ENCODE results near the gene SLC35F2. TPM values are rescaled to one million over a fixed set of nuclear protein-coding genes. Genes with fewer than 3 reads are reported as not detected.
"Not testable (repeated sequence)": the region's sequence is repeated elsewhere in the genome, so short reads cannot be mapped to it uniquely, and the experiment has no call there.

SLC35F2 gene
- total RNA-seq, 1 donor from 2014 or later: 29.8 TPM

GRCh38 chr11:107776062-107776461 is 82.5 kb downstream of the SLC35F2 start:
- Mint-ChIP-seq H3K27me3 (ENCODE audit: low read depth) (peaks cover 10% of the 10 kb centered on the region), H3K9me3 (no peaks in the 10 kb centered on the region), H3K27ac (no peak overlapping the region), H3K4me1 (ENCODE audit: low read depth) (no peaks in the 10 kb centered on the region), H3K36me3 (ENCODE audit: low read depth) (no peaks in the 10 kb centered on the region), H3K4me3 (ENCODE audit: low read depth) (no peak overlapping the region)
- DNase-seq (ENCODE audit: low spot score): no peak
- intact Hi-C loops (cut with micrococcal nuclease): no loop called here

GRCh38 chr11:107770551-107770951 is 88.0 kb downstream of the SLC35F2 start:
- no peak for DNase-seq (ENCODE audit: low spot score)
- intact Hi-C loops (cut with micrococcal nuclease): no loop called here
- H3K4me1 Mint-ChIP-seq (ENCODE audit: low read depth): peaks cover 16% of the 10 kb centered on the region
- no peak overlapping the region for H3K27ac Mint-ChIP-seq
- H3K9me3 Mint-ChIP-seq: no peaks in the 10 kb centered on the region
- H3K27me3 Mint-ChIP-seq (ENCODE audit: low read depth): peaks cover 20% of the 10 kb centered on the region
- H3K4me3 Mint-ChIP-seq (ENCODE audit: low read depth): no peak overlapping the region
- H3K36me3 Mint-ChIP-seq (ENCODE audit: low read depth): no peaks in the 10 kb centered on the region

GRCh38 chr11:107769189-107769588 is 89.4 kb downstream of the SLC35F2 start:
- Mint-ChIP-seq H3K27me3 (ENCODE audit: low read depth) (peaks cover 31% of the 10 kb centered on the region), H3K4me1 (ENCODE audit: low read depth) (peaks cover 16% of the 10 kb centered on the region), H3K4me3 (ENCODE audit: low read depth) (no peak overlapping the region), H3K36me3 (ENCODE audit: low read depth) (no peaks in the 10 kb centered on the region), H3K27ac (no peak overlapping the region), H3K9me3 (no peaks in the 10 kb centered on the region)
- DNase-seq (ENCODE audit: low spot score): no peak
- intact Hi-C loops (cut with micrococcal nuclease): loop anchor here (1.0 to 10.0 kb wide), 2 partner anchors 16 to 204 kb away; partner anchors contain the start of gene ALKBH8

GRCh38 chr11:107758719-107759355 is 99.8 kb downstream of the SLC35F2 start:
- intact Hi-C loops (cut with micrococcal nuclease); H3K36me3 Mint-ChIP-seq (ENCODE audit: low read depth); H3K9me3 Mint-ChIP-seq; H3K4me3 Mint-ChIP-seq (ENCODE audit: low read depth); H3K27ac Mint-ChIP-seq; DNase-seq (ENCODE audit: low spot score); H3K4me1 Mint-ChIP-seq (ENCODE audit: low read depth): not testable (repeated sequence)
- H3K27me3 Mint-ChIP-seq (ENCODE audit: low read depth): peaks cover 11% of the 10 kb centered on the region

- H3K36me3 Mint-ChIP-seq (ENCODE audit: low read depth): no peaks in the 10 kb centered on the region
- H3K27ac Mint-ChIP-seq: no peak overlapping the region
- no peaks in the 10 kb centered on the region for H3K9me3 Mint-ChIP-seq
- DNase-seq (ENCODE audit: low spot score): no peak
- H3K4me3 Mint-ChIP-seq (ENCODE audit: low read depth): no peak overlapping the region
- peaks cover 4% of the 10 kb centered on the region for H3K27me3 Mint-ChIP-seq (ENCODE audit: low read depth)
- H3K4me1 Mint-ChIP-seq (ENCODE audit: low read depth): no peaks in the 10 kb centered on the region
- intact Hi-C loops (cut with micrococcal nuclease): no loop called here
Observed at GRCh38 chr11:107757661-107758060, 100.9 kb downstream of the SLC35F2 start.

- H3K27ac Mint-ChIP-seq: no peak overlapping the region
- no peaks in the 10 kb centered on the region for H3K4me1 Mint-ChIP-seq (ENCODE audit: low read depth)
- no peaks in the 10 kb centered on the region for H3K36me3 Mint-ChIP-seq (ENCODE audit: low read depth)
- H3K9me3 Mint-ChIP-seq: no peaks in the 10 kb centered on the region
- intact Hi-C loops (cut with micrococcal nuclease): no loop called here
- no peak overlapping the region for H3K4me3 Mint-ChIP-seq (ENCODE audit: low read depth)
- peaks cover 4% of the 10 kb centered on the region for H3K27me3 Mint-ChIP-seq (ENCODE audit: low read depth)
- no peak for DNase-seq (ENCODE audit: low spot score)
Observed at GRCh38 chr11:107756553-107756952, 102.0 kb downstream of the SLC35F2 start.

GRCh38 chr11:107752949-107753822 is 105.4 kb downstream of the SLC35F2 start:
- H3K36me3 Mint-ChIP-seq (ENCODE audit: low read depth): no peaks in the 10 kb centered on the region
- no peaks in the 10 kb centered on the region for H3K9me3 Mint-ChIP-seq

GRCh38 chr11:107752508-107752907 is 106.1 kb downstream of the SLC35F2 start:
- DNase-seq (ENCODE audit: low spot score): no peak
- intact Hi-C loops (cut with micrococcal nuclease): no loop called here
- Mint-ChIP-seq H3K36me3 (ENCODE audit: low read depth) (no peaks in the 10 kb centered on the region), H3K4me3 (ENCODE audit: low read depth) (no peak overlapping the region), H3K4me1 (ENCODE audit: low read depth) (no peaks in the 10 kb centered on the region), H3K27ac (no peak overlapping the region), H3K9me3 (no peaks in the 10 kb centered on the region), H3K27me3 (ENCODE audit: low read depth) (peaks cover 11% of the 10 kb centered on the region)

More at GRCh38 chr11:107752949-107753822, 105.4 kb downstream of the SLC35F2 start:
- H3K4me3 Mint-ChIP-seq (ENCODE audit: low read depth): no peak overlapping the region
- intact Hi-C loops (cut with micrococcal nuclease): no loop called here
- peaks cover 10% of the 10 kb centered on the region for H3K27me3 Mint-ChIP-seq (ENCODE audit: low read depth)
- DNase-seq (ENCODE audit: low spot score): no peak
- no peak overlapping the region for H3K27ac Mint-ChIP-seq
- no peaks in the 10 kb centered on the region for H3K4me1 Mint-ChIP-seq (ENCODE audit: low read depth)

- Mint-ChIP-seq H3K9me3 (no peaks in the 10 kb centered on the region), H3K36me3 (ENCODE audit: low read depth) (no peaks in the 10 kb centered on the region)
Observed at GRCh38 chr11:107751082-107751481, 107.5 kb downstream of the SLC35F2 start.

GRCh38 chr11:107750313-107750712 is 108.3 kb downstream of the SLC35F2 start:
- Mint-ChIP-seq H3K9me3 (no peaks in the 10 kb centered on the region), H3K27me3 (ENCODE audit: low read depth) (peaks cover 9% of the 10 kb centered on the region), H3K36me3 (ENCODE audit: low read depth) (no peaks in the 10 kb centered on the region), H3K4me3 (ENCODE audit: low read depth) (no peak overlapping the region), H3K4me1 (ENCODE audit: low read depth) (no peaks in the 10 kb centered on the region), H3K27ac (no peak overlapping the region)
- no peak for DNase-seq (ENCODE audit: low spot score)
- intact Hi-C loops (cut with micrococcal nuclease): no loop called here

More at GRCh38 chr11:107751082-107751481, 107.5 kb downstream of the SLC35F2 start:
- Mint-ChIP-seq H3K27ac (no peak overlapping the region), H3K27me3 (ENCODE audit: low read depth) (peaks cover 8% of the 10 kb centered on the region), H3K4me1 (ENCODE audit: low read depth) (no peaks in the 10 kb centered on the region), H3K4me3 (ENCODE audit: low read depth) (no peak overlapping the region)
- intact Hi-C loops (cut with micrococcal nuclease): no loop called here
- no peak for DNase-seq (ENCODE audit: low spot score)

GRCh38 chr11:107747622-107748021 is 111.0 kb downstream of the SLC35F2 start:
- H3K4me1 Mint-ChIP-seq (ENCODE audit: low read depth): no peaks in the 10 kb centered on the region
- H3K36me3 Mint-ChIP-seq (ENCODE audit: low read depth): no peaks in the 10 kb centered on the region
- peaks cover 16% of the 10 kb centered on the region for H3K27me3 Mint-ChIP-seq (ENCODE audit: low read depth)
- no peak for DNase-seq (ENCODE audit: low spot score)
- H3K4me3 Mint-ChIP-seq (ENCODE audit: low read depth): no peak overlapping the region
- no peaks in the 10 kb centered on the region for H3K9me3 Mint-ChIP-seq
- intact Hi-C loops (cut with micrococcal nuclease): no loop called here
- H3K27ac Mint-ChIP-seq: no peak overlapping the region

- intact Hi-C loops (cut with micrococcal nuclease): no loop called here
- no peak overlapping the region for H3K4me3 Mint-ChIP-seq (ENCODE audit: low read depth)
- DNase-seq (ENCODE audit: low spot score): no peak
- H3K9me3 Mint-ChIP-seq: no peaks in the 10 kb centered on the region
- H3K4me1 Mint-ChIP-seq (ENCODE audit: low read depth): peaks cover 1% of the 10 kb centered on the region
- no peak overlapping the region for H3K27ac Mint-ChIP-seq
- peaks cover 14% of the 10 kb centered on the region for H3K27me3 Mint-ChIP-seq (ENCODE audit: low read depth)
- no peaks in the 10 kb centered on the region for H3K36me3 Mint-ChIP-seq (ENCODE audit: low read depth)
Observed at GRCh38 chr11:107744736-107745135, 113.9 kb downstream of the SLC35F2 start.

GRCh38 chr11:107743191-107743590 is 115.4 kb downstream of the SLC35F2 start:
- peaks cover 15% of the 10 kb centered on the region for H3K27me3 Mint-ChIP-seq (ENCODE audit: low read depth)
- H3K36me3 Mint-ChIP-seq (ENCODE audit: low read depth): no peaks in the 10 kb centered on the region
- H3K4me3 Mint-ChIP-seq (ENCODE audit: low read depth): no peak overlapping the region
- H3K27ac Mint-ChIP-seq: no peak overlapping the region
- DNase-seq (ENCODE audit: low spot score): no peak
- intact Hi-C loops (cut with micrococcal nuclease): no loop called here
- no peaks in the 10 kb centered on the region for H3K9me3 Mint-ChIP-seq
- H3K4me1 Mint-ChIP-seq (ENCODE audit: low read depth): peaks cover 1% of the 10 kb centered on the region

Data from activated T-helper 2 cell treated with anti-CD3 and anti-CD28 coated beads, Interferon-gamma antibody, Interleukin-2, Interleukin-4, amounts not matched to agents 10 μg/mL and 5 μg/mL and 100 μg/mL, durations not matched to agents 14 hours and 24 hours and 36 hours (primary cell).